Stimulated activated effector memory CD8-positive, alpha-beta T cell treated with anti-CD3 and anti-CD28 coated beads, Interleukin-12 subunit alpha, Interleukin-12 subunit beta, amount 100 ng/mL, for 72 hours (primary cell): Measurements from ENCODE around the gene UGT1A8.
"Not testable (repeated sequence)": the region's sequence is repeated elsewhere in the genome, so short reads cannot be mapped to it uniquely, and the experiment has no call there.

ENCODE experiments used
- ATAC-seq: fragments of 150-1000 bp; cut with Tn5 transposase; 2 replicates; pipeline ENCODE4 v1.10.0; 2021
- DNase-seq, 2 donors: peaks; one replicate each; pipeline ENCODE4 v3.0.0; 2021 to 2022; ENCODE audit warnings: low spot score in 2 of 2
- H3K27ac Mint-ChIP-seq: one replicate; pipeline ENCODE4 v1.8.0; 2022; ENCODE audit warnings: mild to moderate bottlenecking, mixed read lengths
- H3K36me3 Mint-ChIP-seq: one replicate; pipeline ENCODE4 v1.8.0; 2022; ENCODE audit warnings: mild to moderate bottlenecking, mixed read lengths
- H3K4me1 Mint-ChIP-seq: one replicate; pipeline ENCODE4 v1.8.0; 2022; ENCODE audit warnings: mixed read lengths
- H3K4me3 Mint-ChIP-seq: one replicate; pipeline ENCODE4 v1.8.0; 2022; ENCODE audit warnings: mild to moderate bottlenecking, mixed read lengths
- H3K9me3 Mint-ChIP-seq: one replicate; pipeline ENCODE4 v1.8.0; 2022; ENCODE audit warnings: mixed read lengths

UGT1A8 gene

DNA sequence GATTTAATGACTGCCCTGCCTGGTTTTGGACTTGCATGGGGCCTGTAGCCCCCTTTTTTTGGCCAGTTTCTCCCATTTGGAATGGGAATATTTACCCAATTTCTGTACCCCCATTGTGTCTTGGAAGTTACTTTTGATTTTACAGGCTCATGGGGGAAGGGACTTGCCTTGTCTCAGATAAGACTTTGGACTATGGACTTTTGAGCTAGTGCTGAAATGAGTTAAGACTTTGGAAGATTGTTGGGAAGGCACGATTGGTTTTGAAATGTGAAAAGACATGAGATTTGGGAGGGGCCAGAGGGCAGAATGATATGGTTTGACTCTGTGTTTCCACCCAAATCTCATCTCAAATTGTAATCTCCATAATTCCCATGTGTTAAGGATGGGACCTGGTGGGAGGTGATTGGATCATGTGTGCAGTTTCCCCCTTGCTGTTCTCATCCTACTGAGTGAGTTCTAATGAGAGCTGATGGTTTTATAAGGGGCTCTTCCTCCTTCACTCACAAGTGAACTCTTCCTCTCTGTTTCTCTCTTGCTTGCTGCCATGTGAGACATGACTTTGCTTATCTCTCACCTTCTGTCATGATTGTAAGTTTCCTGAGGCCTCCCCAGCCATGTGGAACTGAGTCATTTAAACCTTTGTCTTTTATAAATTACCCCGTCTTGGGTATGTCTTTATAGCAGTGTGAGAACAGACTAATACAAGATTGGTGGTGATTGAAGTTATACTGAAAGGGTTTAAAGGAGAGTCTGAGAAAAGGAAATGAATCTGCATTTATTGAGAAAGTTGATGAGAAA lies 134.0 kb downstream of the UGT1A8 start:
- not testable (repeated sequence) for H3K4me3 Mint-ChIP-seq, DNase-seq, H3K27ac Mint-ChIP-seq, H3K4me1 Mint-ChIP-seq, H3K36me3 Mint-ChIP-seq, ATAC-seq
- peaks cover 11% of the 10 kb centered on the region for H3K9me3 Mint-ChIP-seq

DNA sequence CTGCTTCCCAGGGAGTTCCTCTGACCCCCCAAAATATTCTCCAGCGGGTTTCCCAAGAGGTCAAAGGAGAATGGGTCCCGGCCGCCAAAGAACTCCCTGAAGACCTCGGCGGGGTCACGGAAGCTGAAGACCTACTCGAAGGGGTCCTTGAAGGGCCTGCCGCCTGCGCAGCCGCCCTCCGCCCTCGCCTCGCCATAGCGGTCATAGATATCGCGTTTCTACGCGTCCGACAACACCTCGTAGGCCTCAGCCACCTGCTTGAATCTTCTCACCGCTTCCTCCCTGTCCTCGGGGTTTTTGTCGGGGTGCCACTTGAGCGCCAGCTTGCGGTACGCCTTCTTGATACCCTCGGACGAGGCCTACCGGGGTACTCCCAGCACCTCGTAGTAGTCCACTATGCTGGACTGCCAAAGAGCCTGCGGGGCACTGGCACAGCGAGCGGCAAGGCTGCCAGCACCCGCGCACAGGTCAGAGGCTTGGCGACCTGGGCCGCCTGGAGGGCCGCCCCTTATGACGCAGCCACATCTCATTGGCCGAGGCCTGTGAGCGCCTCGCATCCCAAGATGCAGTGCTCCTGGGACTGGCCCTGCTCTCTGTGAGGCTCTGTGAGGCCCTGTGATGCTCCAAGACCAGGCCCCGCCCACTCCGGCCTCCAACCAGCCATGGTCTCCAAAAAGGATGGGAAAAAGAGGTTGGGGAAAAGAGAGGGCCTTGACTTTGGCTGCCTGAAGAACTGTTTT lies 137.6 kb downstream of the UGT1A8 start:
- Mint-ChIP-seq H3K36me3 (no peaks in the 10 kb centered on the region), H3K9me3 (peaks cover 7% of the 10 kb centered on the region), H3K4me3 (no peak overlapping the region), H3K4me1 (no peaks in the 10 kb centered on the region), H3K27ac (no peak overlapping the region)
- no peak for ATAC-seq
- DNase-seq: no peak

DNA sequence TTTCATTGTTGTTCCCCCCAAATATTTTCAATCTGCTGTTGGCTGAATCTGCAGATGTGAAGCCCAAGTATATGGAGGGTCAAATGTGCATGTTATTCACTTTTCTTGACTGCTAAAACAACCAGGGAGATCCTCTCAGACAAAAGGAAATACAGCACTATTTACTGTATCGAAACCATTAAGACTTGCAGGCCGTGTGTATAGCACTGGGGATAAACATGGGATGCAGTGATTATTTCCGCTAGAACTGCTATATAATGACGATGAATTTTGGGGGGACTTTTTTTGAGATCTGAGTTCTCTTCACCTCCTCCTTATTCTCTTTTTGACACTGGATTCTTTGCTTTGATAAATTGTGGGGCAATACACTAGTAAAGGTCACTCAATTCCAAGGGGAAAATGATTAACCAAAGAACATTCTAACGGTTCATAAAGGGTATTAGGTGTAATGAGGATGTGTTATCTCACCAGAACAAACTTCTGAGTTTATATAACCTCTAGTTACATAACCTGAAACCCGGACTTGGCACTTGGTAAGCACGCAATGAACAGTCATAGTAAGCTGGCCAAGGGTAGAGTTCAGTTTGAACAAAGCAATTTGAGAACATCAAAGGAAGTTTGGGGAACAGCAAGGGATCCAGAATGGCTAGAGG lies 139.1 kb downstream of the UGT1A8 start:
- Mint-ChIP-seq H3K4me3 (no peak overlapping the region), H3K27ac (no peak overlapping the region), H3K4me1 (no peaks in the 10 kb centered on the region), H3K36me3 (no peaks in the 10 kb centered on the region), H3K9me3 (peaks cover 2% of the 10 kb centered on the region)
- DNase-seq (no peak), ATAC-seq (no peak)

DNA sequence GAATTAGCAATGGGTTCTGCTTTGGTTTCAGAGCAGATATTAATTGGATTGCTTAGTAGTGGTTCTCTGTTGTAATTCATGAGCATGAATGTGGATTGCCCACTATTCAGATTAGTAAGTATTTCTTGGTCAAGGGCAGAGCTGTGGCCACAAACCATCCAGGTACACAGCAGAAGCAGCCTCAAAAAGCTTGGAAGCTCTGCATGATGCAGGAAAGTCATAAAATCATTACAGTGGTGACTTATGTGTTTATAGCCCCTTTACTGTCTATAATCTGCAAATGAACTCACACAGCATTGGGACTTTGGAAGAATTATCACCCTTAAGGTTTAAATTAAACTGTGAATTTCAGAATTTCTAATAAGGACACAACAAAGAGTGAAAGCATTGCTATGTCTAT lies 140.7 kb downstream of the UGT1A8 start:
- ATAC-seq (no peak), DNase-seq (no peak)
- H3K27ac Mint-ChIP-seq: no peak overlapping the region
- H3K9me3 Mint-ChIP-seq: no peaks in the 10 kb centered on the region
- H3K4me3 Mint-ChIP-seq: no peak overlapping the region
- H3K4me1 Mint-ChIP-seq: no peaks in the 10 kb centered on the region
- H3K36me3 Mint-ChIP-seq: no peaks in the 10 kb centered on the region

DNA sequence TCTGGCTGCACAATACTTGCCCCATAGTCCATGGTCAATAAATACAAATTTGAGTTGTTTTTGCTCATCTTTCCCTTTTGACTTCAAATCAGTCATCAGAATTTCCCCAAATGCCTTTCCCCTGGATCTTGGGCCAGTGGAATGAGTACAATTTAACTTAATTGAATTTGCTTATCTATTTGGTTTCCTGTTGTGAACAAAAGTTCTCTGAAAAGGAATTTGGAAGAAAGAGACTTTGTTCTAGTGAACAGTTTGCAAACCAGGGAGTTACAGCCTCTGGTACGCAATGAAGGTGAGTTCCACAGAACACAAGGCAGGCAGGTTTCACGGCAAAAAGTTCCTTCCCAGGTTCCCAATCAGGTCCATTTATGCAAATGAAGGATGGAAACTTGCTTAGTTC lies 141.4 kb downstream of the UGT1A8 start:
- Mint-ChIP-seq H3K9me3 (no peaks in the 10 kb centered on the region), H3K27ac (no peak overlapping the region), H3K4me1 (no peaks in the 10 kb centered on the region), H3K4me3 (no peak overlapping the region), H3K36me3 (no peaks in the 10 kb centered on the region)
- DNase-seq (no peak), ATAC-seq (no peak)

DNA sequence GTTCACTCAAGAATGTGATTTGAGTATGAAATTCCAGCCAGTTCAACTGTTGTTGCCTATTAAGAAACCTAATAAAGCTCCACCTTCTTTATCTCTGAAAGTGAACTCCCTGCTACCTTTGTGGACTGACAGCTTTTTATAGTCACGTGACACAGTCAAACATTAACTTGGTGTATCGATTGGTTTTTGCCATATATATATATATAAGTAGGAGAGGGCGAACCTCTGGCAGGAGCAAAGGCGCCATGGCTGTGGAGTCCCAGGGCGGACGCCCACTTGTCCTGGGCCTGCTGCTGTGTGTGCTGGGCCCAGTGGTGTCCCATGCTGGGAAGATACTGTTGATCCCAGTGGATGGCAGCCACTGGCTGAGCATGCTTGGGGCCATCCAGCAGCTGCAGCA lies 142.6 kb downstream of the UGT1A8 start, which contains the start of gene UGT1A1:
TSS of gene UGT1A1 (plus strand) at position 228 of the 400 bp plus-strand sequence. CDS start at position 246, 18 bp downstream.
- Mint-ChIP-seq H3K4me1 (no peaks in the 10 kb centered on the region), H3K36me3 (no peaks in the 10 kb centered on the region), H3K27ac (no peak within 1 kb of the TSS), H3K9me3 (no peaks in the 10 kb centered on the region), H3K4me3 (no peak within 1 kb of the TSS)
- ATAC-seq (no peak), DNase-seq (no peak)

DNA sequence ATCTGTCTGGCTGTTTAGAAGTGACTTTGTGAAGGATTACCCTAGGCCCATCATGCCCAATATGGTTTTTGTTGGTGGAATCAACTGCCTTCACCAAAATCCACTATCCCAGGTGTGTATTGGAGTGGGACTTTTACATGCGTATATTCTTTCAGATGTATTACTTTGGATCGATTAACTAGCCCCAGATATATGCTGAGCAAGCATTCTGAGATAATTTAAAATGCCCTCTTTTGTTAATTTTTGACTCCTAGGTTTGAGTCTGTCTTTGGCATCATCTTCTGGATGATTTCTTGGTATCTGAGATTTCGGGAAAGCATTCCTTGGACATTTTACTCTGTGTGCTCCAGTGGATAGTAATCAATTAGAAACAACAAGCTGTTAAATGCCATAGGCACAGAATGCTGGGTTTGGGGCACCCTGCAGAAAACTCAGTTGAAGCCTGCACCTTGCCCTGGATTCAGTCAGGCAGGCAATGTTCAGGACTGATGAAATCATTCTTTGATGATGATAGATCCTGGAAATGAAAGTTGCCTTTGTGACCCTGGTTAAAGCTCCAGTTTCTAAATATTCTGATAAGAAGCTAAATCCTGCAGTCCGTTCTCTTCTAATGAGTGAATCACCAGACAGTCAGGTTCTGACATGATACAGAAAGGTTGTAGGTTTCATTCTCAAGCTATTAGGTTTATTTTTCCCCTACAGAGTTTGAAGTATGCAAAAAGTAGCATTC lies 143.8 kb downstream of the UGT1A8 start:
- DNase-seq: no peak
- Mint-ChIP-seq H3K36me3 (no peaks in the 10 kb centered on the region), H3K27ac (no peak overlapping the region), H3K4me1 (no peaks in the 10 kb centered on the region), H3K9me3 (no peaks in the 10 kb centered on the region), H3K4me3 (no peak overlapping the region)
- ATAC-seq: no peak

DNA sequence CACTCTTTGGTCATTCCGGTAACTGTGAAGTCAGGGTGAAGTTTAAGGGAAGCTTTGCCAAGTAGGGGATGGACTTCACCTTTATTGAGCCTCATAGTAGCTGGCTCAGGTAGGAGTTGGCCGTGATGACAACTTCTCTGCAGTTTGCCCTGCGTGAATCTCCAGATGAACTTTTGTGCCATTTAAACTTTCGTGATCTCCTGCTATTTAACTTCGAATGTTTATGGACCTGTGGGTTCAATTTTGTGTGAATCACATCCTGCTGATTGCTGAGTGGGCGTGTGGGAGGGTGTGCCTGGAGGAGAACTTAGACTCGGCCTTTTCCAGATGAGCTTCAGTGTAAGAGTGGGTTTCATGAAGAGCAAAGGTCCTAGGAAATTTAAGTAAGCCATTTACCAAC lies 146.8 kb downstream of the UGT1A8 start:
- ATAC-seq: no peak
- H3K36me3 Mint-ChIP-seq: no peaks in the 10 kb centered on the region
- H3K4me1 Mint-ChIP-seq: no peaks in the 10 kb centered on the region
- no peak overlapping the region for H3K27ac Mint-ChIP-seq
- no peak overlapping the region for H3K4me3 Mint-ChIP-seq
- H3K9me3 Mint-ChIP-seq: no peaks in the 10 kb centered on the region
- DNase-seq: no peak

DNA sequence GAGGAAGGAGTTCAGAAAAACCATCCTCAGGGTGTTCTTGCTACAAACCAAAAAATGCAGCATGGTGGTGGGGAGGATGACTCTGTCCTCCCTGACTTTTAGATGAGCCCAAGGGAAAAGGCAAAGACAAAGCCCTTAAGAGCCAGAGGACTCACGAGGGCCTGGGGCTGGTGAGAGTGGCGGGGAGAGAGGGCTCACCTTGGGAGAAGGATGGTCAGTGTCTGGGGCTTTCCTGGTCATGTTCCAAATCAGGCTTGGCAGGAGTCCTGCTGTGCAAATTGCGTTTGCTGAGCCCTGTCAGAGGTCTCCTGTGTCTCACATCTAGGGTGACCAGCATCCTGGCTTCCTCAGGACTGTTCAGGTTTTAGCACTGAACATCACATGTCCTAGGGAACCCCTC lies 147.3 kb downstream of the UGT1A8 start:
- no peak for ATAC-seq
- DNase-seq: no peak
- Mint-ChIP-seq H3K27ac (no peak overlapping the region), H3K9me3 (no peaks in the 10 kb centered on the region), H3K4me1 (no peaks in the 10 kb centered on the region), H3K4me3 (no peak overlapping the region), H3K36me3 (no peaks in the 10 kb centered on the region)

DNA sequence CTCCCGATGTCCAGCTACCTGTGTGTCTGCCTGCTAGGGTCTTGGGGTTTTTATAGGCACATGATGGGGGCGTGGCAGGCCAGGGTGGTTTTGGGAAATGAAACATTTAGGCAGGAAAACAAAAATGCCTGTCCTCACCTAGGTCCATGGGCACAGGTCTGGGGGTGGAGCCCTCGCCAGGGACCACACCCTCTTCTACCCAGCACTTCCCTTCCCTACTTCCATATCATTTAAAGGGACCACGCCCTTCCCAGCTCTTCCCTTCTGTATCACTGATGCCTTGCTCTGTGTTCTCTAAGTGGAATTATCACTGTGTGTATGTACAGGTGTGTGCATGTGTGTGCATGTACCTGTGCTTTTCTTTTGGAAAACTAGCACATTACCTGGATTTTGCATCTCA lies 149.0 kb downstream of the UGT1A8 start:
- Mint-ChIP-seq H3K36me3 (no peaks in the 10 kb centered on the region), H3K4me3 (no peak overlapping the region), H3K27ac (no peak overlapping the region), H3K4me1 (no peaks in the 10 kb centered on the region), H3K9me3 (no peaks in the 10 kb centered on the region)
- ATAC-seq (no peak), DNase-seq (no peak)

DNA sequence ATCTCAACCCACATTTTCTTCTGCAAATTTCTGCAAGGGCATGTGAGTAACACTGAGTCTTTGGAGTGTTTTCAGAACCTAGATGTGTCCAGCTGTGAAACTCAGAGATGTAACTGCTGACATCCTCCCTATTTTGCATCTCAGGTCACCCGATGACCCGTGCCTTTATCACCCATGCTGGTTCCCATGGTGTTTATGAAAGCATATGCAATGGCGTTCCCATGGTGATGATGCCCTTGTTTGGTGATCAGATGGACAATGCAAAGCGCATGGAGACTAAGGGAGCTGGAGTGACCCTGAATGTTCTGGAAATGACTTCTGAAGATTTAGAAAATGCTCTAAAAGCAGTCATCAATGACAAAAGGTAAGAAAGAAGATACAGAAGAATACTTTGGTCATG lies 150.6 kb downstream of the UGT1A8 start:
- DNase-seq: no peak
- H3K4me3 Mint-ChIP-seq: no peak overlapping the region
- no peak for ATAC-seq
- no peaks in the 10 kb centered on the region for H3K36me3 Mint-ChIP-seq
- H3K4me1 Mint-ChIP-seq: no peaks in the 10 kb centered on the region
- H3K9me3 Mint-ChIP-seq: no peaks in the 10 kb centered on the region
- no peak overlapping the region for H3K27ac Mint-ChIP-seq

DNA sequence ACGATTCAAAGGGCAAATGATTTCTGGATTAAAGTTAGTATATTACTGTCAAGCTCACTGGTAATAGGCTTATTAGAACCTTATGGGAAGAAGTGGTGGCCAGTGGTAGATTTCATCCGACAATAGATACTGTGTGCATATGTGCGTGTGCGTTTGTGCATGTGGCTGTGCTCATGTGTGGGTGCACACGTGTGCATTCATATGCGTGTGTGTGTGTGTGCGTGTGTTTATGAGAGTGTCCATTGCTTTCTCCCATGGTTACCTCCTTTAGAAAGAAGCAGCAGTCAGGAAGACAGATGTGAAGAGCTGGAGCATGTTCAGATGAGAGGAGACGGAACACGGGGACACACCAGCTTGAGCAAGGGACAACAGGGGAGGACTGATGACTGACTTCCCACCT lies 151.8 kb downstream of the UGT1A8 start:
- Mint-ChIP-seq H3K27ac (no peak overlapping the region), H3K9me3 (no peaks in the 10 kb centered on the region), H3K4me3 (no peak overlapping the region), H3K36me3 (no peaks in the 10 kb centered on the region), H3K4me1 (no peaks in the 10 kb centered on the region)
- DNase-seq (no peak), ATAC-seq (no peak)

DNA sequence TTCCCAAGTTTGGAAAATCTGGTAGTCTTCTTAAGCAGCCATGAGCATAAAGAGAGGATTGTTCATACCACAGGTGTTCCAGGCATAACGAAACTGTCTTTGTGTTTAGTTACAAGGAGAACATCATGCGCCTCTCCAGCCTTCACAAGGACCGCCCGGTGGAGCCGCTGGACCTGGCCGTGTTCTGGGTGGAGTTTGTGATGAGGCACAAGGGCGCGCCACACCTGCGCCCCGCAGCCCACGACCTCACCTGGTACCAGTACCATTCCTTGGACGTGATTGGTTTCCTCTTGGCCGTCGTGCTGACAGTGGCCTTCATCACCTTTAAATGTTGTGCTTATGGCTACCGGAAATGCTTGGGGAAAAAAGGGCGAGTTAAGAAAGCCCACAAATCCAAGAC lies 154.7 kb downstream of the UGT1A8 start:
- H3K4me1 Mint-ChIP-seq: no peaks in the 10 kb centered on the region
- ATAC-seq: no peak
- no peaks in the 10 kb centered on the region for H3K36me3 Mint-ChIP-seq
- no peak overlapping the region for H3K27ac Mint-ChIP-seq
- no peak overlapping the region for H3K4me3 Mint-ChIP-seq
- no peak for DNase-seq
- peaks cover 10% of the 10 kb centered on the region for H3K9me3 Mint-ChIP-seq

DNA sequence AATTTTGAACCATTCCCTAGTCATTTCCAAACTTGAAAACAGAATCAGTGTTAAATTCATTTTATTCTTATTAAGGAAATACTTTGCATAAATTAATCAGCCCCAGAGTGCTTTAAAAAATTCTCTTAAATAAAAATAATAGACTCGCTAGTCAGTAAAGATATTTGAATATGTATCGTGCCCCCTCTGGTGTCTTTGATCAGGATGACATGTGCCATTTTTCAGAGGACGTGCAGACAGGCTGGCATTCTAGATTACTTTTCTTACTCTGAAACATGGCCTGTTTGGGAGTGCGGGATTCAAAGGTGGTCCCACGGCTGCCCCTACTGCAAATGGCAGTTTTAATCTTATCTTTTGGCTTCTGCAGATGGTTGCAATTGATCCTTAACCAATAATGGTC lies 155.2 kb downstream of the UGT1A8 start:
- Mint-ChIP-seq H3K4me3 (no peak overlapping the region), H3K4me1 (no peaks in the 10 kb centered on the region), H3K9me3 (peaks cover 11% of the 10 kb centered on the region), H3K27ac (no peak overlapping the region), H3K36me3 (no peaks in the 10 kb centered on the region)
- no peak for ATAC-seq
- DNase-seq: no peak

DNA sequence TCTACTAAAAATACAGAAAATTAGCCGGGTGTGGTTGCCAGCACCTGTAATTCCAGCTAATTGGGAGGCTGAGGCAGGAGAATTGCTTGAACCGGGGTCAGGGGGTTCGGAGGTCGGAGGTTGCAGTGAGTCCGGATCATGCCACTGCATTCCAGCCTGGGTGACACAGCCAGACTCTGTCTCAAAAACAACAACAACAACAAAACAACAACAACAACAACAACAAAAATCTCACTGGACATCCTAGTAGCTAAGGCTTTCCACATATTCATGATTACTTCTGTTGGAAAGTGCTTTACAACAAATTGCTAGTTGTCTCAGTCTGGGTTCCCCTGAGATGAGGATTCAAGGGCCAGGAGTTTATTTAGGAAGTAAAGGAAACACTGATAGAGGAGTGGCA lies 156.4 kb downstream of the UGT1A8 start:
- H3K27ac Mint-ChIP-seq: no peak overlapping the region
- peaks cover 11% of the 10 kb centered on the region for H3K9me3 Mint-ChIP-seq

More for the DNA sequence above, 156.4 kb downstream of the UGT1A8 start:
- H3K4me1 Mint-ChIP-seq: no peaks in the 10 kb centered on the region
- DNase-seq: no peak
- no peaks in the 10 kb centered on the region for H3K36me3 Mint-ChIP-seq
- ATAC-seq: no peak
- H3K4me3 Mint-ChIP-seq: no peak overlapping the region
